PFSK-1 (cell line): ENCODE results near the gene ENTPD7.
A peak's percentile ranks its signal among the peaks of the same experiment; 100 is the strongest.

Experiments used
- FOXP2 ChIP-seq: optimal IDR thresholded peaks from 2 replicates; pipeline ENCODE3; 2011; ENCODE audit warnings: borderline replicate concordance, control low read depth, inconsistent platforms; ENCODE audit not compliant: insufficient read depth; ENCODE audit errors: extremely low read length, extremely low read depth
- POLR2AphosphoS5 ChIP-seq: IDR thresholded peaks from 2 replicates; pipeline ENCODE4 v1.6.1; 2012; ENCODE audit warnings: low read depth, mild to moderate bottlenecking, control low read depth, low read length, moderate library complexity
- REST ChIP-seq, 2 experiments: IDR thresholded peaks; 2 replicates each; pipeline versions ENCODE4 v1.6.1 to v1.8.0; 2011 to 2012; ENCODE audit warnings: low read depth in 2 of 2, low read length in 2 of 2, control low read depth in 1 of 2, inconsistent platforms in 1 of 2, mild to moderate bottlenecking in 1 of 2, moderate library complexity in 1 of 2; ENCODE audit not compliant: insufficient read depth in 1 of 2
- SIN3A ChIP-seq: IDR thresholded peaks from 2 replicates; pipeline ENCODE4 v1.6.1; 2012; ENCODE audit warnings: mild to moderate bottlenecking, low read length, moderate library complexity, borderline replicate concordance; ENCODE audit not compliant: insufficient read depth
- TAF1 ChIP-seq: IDR thresholded peaks from 2 replicates; pipeline ENCODE4 v1.6.1; 2012; ENCODE audit warnings: low read length, control low read depth, borderline replicate concordance; ENCODE audit not compliant: insufficient read depth

The ENTPD7 gene

GRCh38 chr10:99731306-99732032 lies 72.2 kb downstream of the ENTPD7 start:
- no peak for TF ChIP-seq SIN3A
- no peak for TF ChIP-seq TAF1
- TF ChIP-seq POLR2AphosphoS5 = no peak
- no peak for TF ChIP-seq FOXP2
- TF ChIP-seq REST (IDR thresholded peaks at IDR 0.05; ENCODE audit: insufficient read depth in 1 of 2, low read depth in 2 of 2, low read length in 2 of 2) = no peak

- TF ChIP-seq TAF1 (peak; percentile 86; the same call in 1 of the 2 replicates), POLR2AphosphoS5 (peak; percentile 91), REST (IDR thresholded peaks at IDR 0.05; ENCODE audit: insufficient read depth in 1 of 2, low read depth in 2 of 2, low read length in 2 of 2) (peak; percentile 27 to 32; a peak in 2 of 4 replicates), FOXP2 (peak; percentile 95), SIN3A (no peak)
These were observed 72.9 kb downstream of the ENTPD7 start, which contains the start of the genes COX15 and CUTC for GRCh38 chr10:99732033-99732842. COX15 (minus strand) TSS chr10:99732127; CDS start chr10:99732049, 78 bp downstream. CUTC (plus strand) TSS chr10:99732234; CDS start chr10:99732349, 115 bp downstream.

- TF ChIP-seq POLR2AphosphoS5 (no peak), SIN3A (no peak), TAF1 (no peak), REST (IDR thresholded peaks at IDR 0.05; ENCODE audit: insufficient read depth in 1 of 2, low read depth in 2 of 2, low read length in 2 of 2) (no peak), FOXP2 (no peak)
These were observed 74.1 kb downstream of the ENTPD7 start for GRCh38 chr10:99733366-99733765.

- TF ChIP-seq POLR2AphosphoS5 (no peak), FOXP2 (no peak), TAF1 (no peak), SIN3A (no peak), REST (IDR thresholded peaks at IDR 0.05; ENCODE audit: insufficient read depth in 1 of 2, low read depth in 2 of 2, low read length in 2 of 2) (no peak)
These were observed 81.0 kb downstream of the ENTPD7 start for GRCh38 chr10:99740260-99740659.
